ENCODE results near the gene ZNF605. TPM values are rescaled to one million over a fixed set of nuclear protein-coding genes. Genes with fewer than 3 reads are reported as not detected.

ZNF605 gene
- total RNA-seq, 1 experiment from 2014 or later = 31.1 TPM

- no peak overlapping the region for H3K4me3 Mint-ChIP-seq (ENCODE audit: low read depth, unreplicated experiment)
- no TSS peak for BruUV-seq (replicated peaks)
- H3K4me1 Mint-ChIP-seq (ENCODE audit: low read depth, unreplicated experiment) = no peaks in the 10 kb centered on the region
- intact Hi-C loops (cut with micrococcal nuclease; ENCODE audit: unreplicated experiment) = no loop called here
- no peaks in the 10 kb centered on the region for H3K36me3 Mint-ChIP-seq (ENCODE audit: insufficient read depth, unreplicated experiment)
- no peak for TF ChIP-seq CTCF (IDR thresholded peaks at IDR 0.05; ENCODE audit: unreplicated experiment)
- CTCF ChIA-PET = no interaction called here
- H3K27me3 Mint-ChIP-seq (ENCODE audit: unreplicated experiment) = no peaks in the 10 kb centered on the region
- H3K9me3 Mint-ChIP-seq (ENCODE audit: low read depth, unreplicated experiment) = peaks cover 16% of the 10 kb centered on the region
- DNase-seq = no peak
- H3K27ac Mint-ChIP-seq (ENCODE audit: unreplicated experiment) = no peak overlapping the region
Observed at GRCh38 chr12:132899033-132899432, 57.1 kb downstream of the ZNF605 start.

- Mint-ChIP-seq H3K27ac (ENCODE audit: unreplicated experiment) (no peak overlapping the region), H3K4me3 (ENCODE audit: low read depth, unreplicated experiment) (no peak overlapping the region), H3K36me3 (ENCODE audit: insufficient read depth, unreplicated experiment) (peaks cover 36% of the 10 kb centered on the region), H3K9me3 (ENCODE audit: low read depth, unreplicated experiment) (peaks cover 21% of the 10 kb centered on the region), H3K4me1 (ENCODE audit: low read depth, unreplicated experiment) (peaks cover 7% of the 10 kb centered on the region), H3K27me3 (ENCODE audit: unreplicated experiment) (no peaks in the 10 kb centered on the region)
- CTCF ChIA-PET = no interaction called here
- no peak for TF ChIP-seq CTCF (IDR thresholded peaks at IDR 0.05; ENCODE audit: unreplicated experiment)
- no peak for DNase-seq
- intact Hi-C loops (cut with micrococcal nuclease; ENCODE audit: unreplicated experiment) = no loop called here
- BruUV-seq (replicated peaks) = no TSS peak
Observed at GRCh38 chr12:132888852-132889251, 67.3 kb downstream of the ZNF605 start.

- CTCF ChIA-PET = interaction anchor here (0.6 to 0.7 kb wide), 2 partner anchors 68 to 283 kb away, joined by 4 read pairs; partner anchors contain the start of gene ZNF605
- Mint-ChIP-seq H3K36me3 (ENCODE audit: insufficient read depth, unreplicated experiment) (peaks cover 45% of the 10 kb centered on the region), H3K9me3 (ENCODE audit: low read depth, unreplicated experiment) (peaks cover 21% of the 10 kb centered on the region), H3K4me3 (ENCODE audit: low read depth, unreplicated experiment) (peak within 1 kb of the TSS; percentile 98), H3K27ac (ENCODE audit: unreplicated experiment) (peak within 1 kb of the TSS; percentile 98), H3K4me1 (ENCODE audit: low read depth, unreplicated experiment) (peaks cover 7% of the 10 kb centered on the region), H3K27me3 (ENCODE audit: unreplicated experiment) (no peaks in the 10 kb centered on the region)
- DNase-seq = peak; percentile 97
- BruUV-seq (replicated peaks) = TSS peak; percentile 97
- intact Hi-C loops (cut with micrococcal nuclease; ENCODE audit: unreplicated experiment) = loop anchor here (1.0 kb wide), 1 partner anchor 193 kb away; the partner anchor contains the start of gene ZNF140
- TF ChIP-seq CTCF (IDR thresholded peaks at IDR 0.05; ENCODE audit: unreplicated experiment) = no peak
Observed at GRCh38 chr12:132887513-132888351, 68.4 kb downstream of the ZNF605 start, which contains the start of gene CHFR. CHFR (minus strand) TSS chr12:132887605; CDS start chr12:132887328, 277 bp downstream.

- H3K4me1 Mint-ChIP-seq (ENCODE audit: low read depth, unreplicated experiment) = peaks cover 7% of the 10 kb centered on the region
- peaks cover 21% of the 10 kb centered on the region for H3K9me3 Mint-ChIP-seq (ENCODE audit: low read depth, unreplicated experiment)
- TSS peak; percentile 65 for BruUV-seq (replicated peaks)
- DNase-seq = peak; percentile 27
- no peaks in the 10 kb centered on the region for H3K27me3 Mint-ChIP-seq (ENCODE audit: unreplicated experiment)
- CTCF ChIA-PET = interaction anchor here (0.6 to 0.7 kb wide), 2 partner anchors 69 to 284 kb away, joined by 4 read pairs; partner anchors contain the start of gene ZNF605
- peak overlapping the region; percentile 98 for H3K4me3 Mint-ChIP-seq (ENCODE audit: low read depth, unreplicated experiment)
- no peak for TF ChIP-seq CTCF (IDR thresholded peaks at IDR 0.05; ENCODE audit: unreplicated experiment)
- peak overlapping the region; percentile 98 for H3K27ac Mint-ChIP-seq (ENCODE audit: unreplicated experiment)
- intact Hi-C loops (cut with micrococcal nuclease; ENCODE audit: unreplicated experiment) = loop anchor here (1.0 kb wide), 1 partner anchor 193 kb away; the partner anchor contains the start of gene ZNF140
- H3K36me3 Mint-ChIP-seq (ENCODE audit: insufficient read depth, unreplicated experiment) = peaks cover 46% of the 10 kb centered on the region
Observed at GRCh38 chr12:132886529-132887477, 69.3 kb downstream of the ZNF605 start.

All from Calu3 (cell line).